Osteoblast (primary cell): ENCODE data around the gene SLC7A9. TPM values are rescaled to one million over a fixed set of nuclear protein-coding genes. Genes with fewer than 3 reads are reported as not detected.
"Not testable (repeated sequence)": the region's sequence is repeated elsewhere in the genome, so short reads cannot be mapped to it uniquely, and the experiment has no call there.

Experiments used
- DNase-seq: peaks from one replicate; pipeline ENCODE4 v3.0.0; 2011; ENCODE audit warnings: low spot score, mixed read lengths; ENCODE audit not compliant: insufficient read length; ENCODE audit errors: missing footprints
- H2AFZ ChIP-seq: 2 replicates; pipeline ENCODE4 v1.6.0; 2011; ENCODE audit warnings: mild to moderate bottlenecking, low read length
- H3K27ac ChIP-seq: 2 replicates; pipeline ENCODE4 v1.5.1; 2011; ENCODE audit warnings: mild to moderate bottlenecking, low read depth, low read length, moderate library complexity
- H3K27me3 ChIP-seq: 2 replicates; pipeline ENCODE4 v1.6.0; 2012; ENCODE audit warnings: mild to moderate bottlenecking, control low read depth, inconsistent platforms, low read length, moderate library complexity; ENCODE audit not compliant: insufficient read depth
- H3K36me3 ChIP-seq: 2 replicates; pipeline ENCODE4 v1.5.1; 2011; ENCODE audit warnings: mild to moderate bottlenecking, low read length, control low read depth, moderate library complexity; ENCODE audit not compliant: insufficient read depth
- H3K4me1 ChIP-seq: 2 replicates; pipeline ENCODE4 v1.5.1; 2011; ENCODE audit warnings: mild to moderate bottlenecking, low read length, control low read depth, moderate library complexity; ENCODE audit not compliant: insufficient read depth
- H3K4me2 ChIP-seq: 2 replicates; pipeline ENCODE4 v1.6.0; 2011; ENCODE audit warnings: mild to moderate bottlenecking, low read length; ENCODE audit not compliant: insufficient read depth
- H3K4me3 ChIP-seq: fragments of 200-600 bp; sonication (generic); 3 replicates; pipeline ENCODE4 v1.5.1; 2012; ENCODE audit warnings: mild to moderate bottlenecking, low read length, inconsistent platforms; ENCODE audit not compliant: insufficient read depth
- H3K79me2 ChIP-seq: 2 replicates; pipeline ENCODE4 v1.6.0; 2012; ENCODE audit warnings: mild to moderate bottlenecking, low read length, control low read depth, inconsistent platforms; ENCODE audit not compliant: insufficient read depth
- H3K9me3 ChIP-seq: 2 replicates; pipeline ENCODE4 v1.5.1; 2011; ENCODE audit warnings: low read depth, low read length, control low read depth
- H4K20me1 ChIP-seq: 2 replicates; pipeline ENCODE4 v1.6.0; 2012; ENCODE audit warnings: mild to moderate bottlenecking, low read length, control low read depth; ENCODE audit not compliant: insufficient read depth
- total RNA-seq: library from RNA; depleted of rRNA; stranded (reverse); fragments of >200 nt; gene quantifications from 2 replicates; pipeline ENCODE4 v1.2.3, GENCODE V29; 2012
- TF ChIP-seq, protein P1 (sequence below): IDR thresholded peaks from 2 replicates; pipeline ENCODE4 v1.5.1; 2011; ENCODE audit warnings: mild to moderate bottlenecking, low read depth, low read length, moderate library complexity; ENCODE audit errors: extremely low read depth

The SLC7A9 gene
- total RNA-seq, 1 donor: under 0.01 TPM

DNA sequence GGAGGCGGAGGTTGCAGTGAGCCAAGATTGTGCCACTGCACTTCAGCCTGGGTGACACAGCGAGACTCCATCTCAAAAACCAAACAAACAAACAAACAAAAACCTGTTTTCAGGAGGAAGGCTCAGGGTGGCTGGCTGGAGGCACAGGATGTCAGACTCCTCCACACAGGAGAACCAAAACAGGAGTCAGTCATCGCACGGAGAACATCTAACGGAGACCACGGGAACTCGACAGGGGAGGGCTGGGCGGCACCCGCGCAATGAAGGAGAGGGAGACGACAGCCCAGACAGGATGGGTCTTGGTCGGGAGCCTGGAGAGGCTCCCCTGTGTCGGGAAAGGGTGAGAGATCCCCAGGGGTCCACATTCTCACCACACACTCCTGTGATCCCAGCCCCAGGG lies 20.8 kb upstream of the SLC7A9 start:
- Histone ChIP-seq H3K4me2 (no peak overlapping the region), H2AFZ (no peak overlapping the region), H3K4me1 (no peaks in the 10 kb centered on the region), H3K79me2 (no peaks in the 10 kb centered on the region), H3K4me3 (no peak overlapping the region), H4K20me1 (peaks cover 3% of the 10 kb centered on the region), H3K27ac (no peak overlapping the region), H3K27me3 (no peaks in the 10 kb centered on the region), H3K36me3 (peaks cover 17% of the 10 kb centered on the region), H3K9me3 (peaks cover 3% of the 10 kb centered on the region)
- DNase-seq: peak; percentile 51
- TF ChIP-seq, protein P1, sequence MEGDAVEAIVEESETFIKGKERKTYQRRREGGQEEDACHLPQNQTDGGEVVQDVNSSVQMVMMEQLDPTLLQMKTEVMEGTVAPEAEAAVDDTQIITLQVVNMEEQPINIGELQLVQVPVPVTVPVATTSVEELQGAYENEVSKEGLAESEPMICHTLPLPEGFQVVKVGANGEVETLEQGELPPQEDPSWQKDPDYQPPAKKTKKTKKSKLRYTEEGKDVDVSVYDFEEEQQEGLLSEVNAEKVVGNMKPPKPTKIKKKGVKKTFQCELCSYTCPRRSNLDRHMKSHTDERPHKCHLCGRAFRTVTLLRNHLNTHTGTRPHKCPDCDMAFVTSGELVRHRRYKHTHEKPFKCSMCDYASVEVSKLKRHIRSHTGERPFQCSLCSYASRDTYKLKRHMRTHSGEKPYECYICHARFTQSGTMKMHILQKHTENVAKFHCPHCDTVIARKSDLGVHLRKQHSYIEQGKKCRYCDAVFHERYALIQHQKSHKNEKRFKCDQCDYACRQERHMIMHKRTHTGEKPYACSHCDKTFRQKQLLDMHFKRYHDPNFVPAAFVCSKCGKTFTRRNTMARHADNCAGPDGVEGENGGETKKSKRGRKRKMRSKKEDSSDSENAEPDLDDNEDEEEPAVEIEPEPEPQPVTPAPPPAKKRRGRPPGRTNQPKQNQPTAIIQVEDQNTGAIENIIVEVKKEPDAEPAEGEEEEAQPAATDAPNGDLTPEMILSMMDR: no peak

DNA sequence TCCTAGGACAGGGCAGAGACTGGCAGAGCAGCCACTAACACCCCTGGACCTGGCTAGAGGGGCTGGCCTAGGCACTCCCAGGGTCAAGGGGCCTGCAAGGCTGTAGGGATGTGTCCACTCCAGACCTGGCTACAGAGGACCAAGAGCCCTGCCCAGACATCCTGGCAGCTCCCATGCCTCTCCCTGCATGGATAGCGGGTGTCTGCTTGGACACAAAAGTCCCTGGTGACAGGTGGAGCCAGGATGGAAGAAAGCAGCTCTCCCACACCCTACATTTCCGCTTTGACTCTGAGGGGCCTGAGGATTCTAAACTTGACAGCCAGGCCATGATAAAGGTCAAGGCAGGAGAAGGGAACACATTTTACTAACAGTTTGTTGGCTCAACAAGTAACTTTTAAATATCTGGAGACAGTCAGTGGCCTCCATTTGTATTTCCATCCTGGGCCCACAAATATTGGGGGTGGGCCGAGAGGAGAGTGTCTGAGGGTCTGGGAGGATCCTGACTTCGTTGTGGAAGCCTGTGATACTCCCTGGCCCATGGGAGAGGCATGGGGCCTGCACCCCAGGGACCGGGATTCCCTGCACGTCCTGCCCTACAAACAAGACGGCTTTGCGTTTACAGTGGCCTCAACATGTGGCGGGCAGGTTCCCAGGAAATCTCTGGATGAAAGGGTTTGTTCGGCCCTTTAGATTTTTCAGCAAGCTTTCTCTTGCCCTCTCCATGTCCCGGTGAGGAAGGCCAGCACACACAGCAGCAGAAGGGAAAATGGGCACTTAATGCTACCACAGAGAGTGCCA lies 19.8 kb upstream of the SLC7A9 start:
- Histone ChIP-seq H3K4me3 (no peak overlapping the region), H3K27ac (no peak overlapping the region), H3K79me2 (no peaks in the 10 kb centered on the region), H3K4me2 (no peak overlapping the region), H3K36me3 (peaks cover 16% of the 10 kb centered on the region), H3K4me1 (no peaks in the 10 kb centered on the region), H3K9me3 (peaks cover 3% of the 10 kb centered on the region), H4K20me1 (no peaks in the 10 kb centered on the region), H2AFZ (no peak overlapping the region), H3K27me3 (no peaks in the 10 kb centered on the region)
- no peak for DNase-seq
- TF ChIP-seq, protein P1: no peak

DNA sequence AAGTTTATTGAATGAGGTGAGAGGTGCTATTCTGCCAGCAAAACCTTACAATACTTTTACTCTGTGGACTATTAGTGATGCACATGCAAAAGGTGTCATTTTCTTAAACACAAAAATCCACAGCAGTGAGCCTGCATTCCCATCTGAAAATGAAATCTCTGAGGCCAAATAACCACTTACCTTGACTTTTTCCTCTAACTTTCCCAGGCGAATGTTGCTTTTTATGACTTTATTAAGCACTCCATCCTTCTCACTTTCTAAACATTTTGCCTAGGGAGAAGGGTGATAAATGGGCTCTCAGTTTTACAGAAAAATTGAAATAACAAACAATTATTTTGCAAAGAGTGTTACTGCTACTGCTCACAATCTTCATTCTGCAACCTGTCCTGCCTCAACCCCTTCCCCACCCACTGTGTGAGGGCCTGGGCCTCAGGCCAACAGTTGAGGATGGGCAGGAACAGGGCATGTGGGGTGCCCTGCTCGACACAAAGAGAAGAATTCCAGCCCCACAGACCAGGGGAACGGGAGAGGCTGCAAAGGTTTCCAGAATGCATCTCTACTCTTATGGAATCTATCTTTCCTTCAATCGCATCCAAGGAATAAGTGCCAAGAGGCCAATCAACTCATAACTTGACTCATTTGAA lies 18.1 kb upstream of the SLC7A9 start:
- TF ChIP-seq, protein P1: no peak
- Histone ChIP-seq H3K4me2 (no peak overlapping the region), H3K9me3 (no peaks in the 10 kb centered on the region), H3K4me3 (no peak overlapping the region), H3K4me1 (no peaks in the 10 kb centered on the region), H3K36me3 (peaks cover 8% of the 10 kb centered on the region), H3K79me2 (no peaks in the 10 kb centered on the region), H3K27ac (no peak overlapping the region), H2AFZ (no peak overlapping the region), H3K27me3 (no peaks in the 10 kb centered on the region), H4K20me1 (no peaks in the 10 kb centered on the region)
- DNase-seq: no peak

DNA sequence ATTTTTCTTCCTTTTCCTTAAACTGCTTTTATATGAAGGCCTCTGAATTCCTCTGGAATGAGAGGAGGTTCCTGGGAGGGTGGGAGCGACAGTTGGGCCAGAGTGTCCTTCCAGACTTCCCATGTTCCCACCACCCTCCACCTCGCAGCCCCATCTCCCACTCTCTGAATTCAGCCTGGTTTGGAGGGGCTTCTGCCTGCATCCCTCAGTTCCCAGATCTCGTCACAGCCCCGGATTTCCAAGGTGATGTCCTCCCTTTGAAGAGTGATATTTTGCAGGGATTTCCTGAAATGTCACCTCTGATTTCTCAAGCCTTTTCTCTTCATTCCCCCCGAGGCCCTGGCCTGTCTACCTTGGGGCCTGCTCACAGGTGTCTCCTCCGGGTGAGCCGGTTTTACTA lies 16.7 kb upstream of the SLC7A9 start:
- TF ChIP-seq, protein P1: no peak
- Histone ChIP-seq H2AFZ (no peak overlapping the region), H3K36me3 (peaks cover 4% of the 10 kb centered on the region), H3K79me2 (no peaks in the 10 kb centered on the region), H3K4me3 (no peak overlapping the region), H3K4me2 (no peak overlapping the region), H3K9me3 (no peaks in the 10 kb centered on the region), H3K27me3 (no peaks in the 10 kb centered on the region), H3K4me1 (no peaks in the 10 kb centered on the region), H4K20me1 (no peaks in the 10 kb centered on the region), H3K27ac (no peak overlapping the region)
- DNase-seq: peak; percentile 55

DNA sequence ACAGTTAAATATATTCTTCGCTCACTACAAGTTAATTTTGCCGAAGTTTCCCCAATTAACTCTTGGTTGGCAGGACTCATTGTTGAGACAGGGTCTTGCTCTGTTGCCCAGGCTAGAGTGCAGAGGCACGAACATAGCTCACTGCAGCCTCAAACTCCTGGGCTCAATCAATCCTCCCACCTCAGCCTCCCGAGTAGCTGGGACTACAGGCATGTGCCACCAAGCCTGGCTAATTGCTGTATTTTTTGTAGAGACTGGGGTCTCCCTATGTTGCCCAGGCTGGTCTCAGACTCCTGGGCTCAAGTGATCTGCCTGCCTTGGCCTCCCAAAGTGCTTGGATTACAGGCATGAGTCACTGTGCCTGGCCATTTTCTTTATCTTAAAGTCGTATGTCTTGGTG lies 15.7 kb upstream of the SLC7A9 start:
- H3K4me2 ChIP-seq, H3K27ac ChIP-seq, H3K9me3 ChIP-seq, H3K79me2 ChIP-seq, DNase-seq, H3K27me3 ChIP-seq, H3K4me1 ChIP-seq, H3K4me3 ChIP-seq, H3K36me3 ChIP-seq, H2AFZ ChIP-seq, H4K20me1 ChIP-seq: not testable (repeated sequence)
